HG03442 (cell line): ENCODE data around the gene CHTF18.
"Not testable (repeated sequence)": the region's sequence is repeated elsewhere in the genome, so short reads cannot be mapped to it uniquely, and the experiment has no call there.

Experiments
- ATAC-seq: cut with Tn5 transposase; IDR thresholded peaks from one replicate; pipeline ENCODE4 v1.9.1; 2021; ENCODE audit warnings: mild to moderate bottlenecking, moderate library complexity; ENCODE audit not compliant: unreplicated experiment

The CHTF18 gene

GRCh38 chr16:824601-825000, 36.2 kb downstream of the CHTF18 start:
- ATAC-seq: no peak

GRCh38 chr16:825341-826061, 37.1 kb downstream of the CHTF18 start:
- no peak for ATAC-seq

- ATAC-seq: no peak
Measured at GRCh38 chr16:827513-827912, 39.1 kb downstream of the CHTF18 start.

- ATAC-seq: no peak
Measured at GRCh38 chr16:828891-829290, 40.5 kb downstream of the CHTF18 start.

GRCh38 chr16:830107-830870, 41.9 kb downstream of the CHTF18 start:
- no peak for ATAC-seq

GRCh38 chr16:830871-831570, 42.6 kb downstream of the CHTF18 start:
- no peak for ATAC-seq

- ATAC-seq: no peak
Measured at GRCh38 chr16:831571-832413, 43.4 kb downstream of the CHTF18 start.

- ATAC-seq: no peak
Measured at GRCh38 chr16:832652-833336, 44.4 kb downstream of the CHTF18 start.

GRCh38 chr16:833411-833810, 45.0 kb downstream of the CHTF18 start:
- ATAC-seq: no peak

- ATAC-seq: no peak
Measured at GRCh38 chr16:835373-835772, 47.0 kb downstream of the CHTF18 start.

GRCh38 chr16:836221-836620, 47.8 kb downstream of the CHTF18 start:
- no peak for ATAC-seq

- not testable (repeated sequence) for ATAC-seq
Measured at GRCh38 chr16:836822-837221, 48.4 kb downstream of the CHTF18 start.

GRCh38 chr16:838741-839140, 50.3 kb downstream of the CHTF18 start:
- ATAC-seq: no peak

- no peak for ATAC-seq
Measured at GRCh38 chr16:839643-840408, 51.4 kb downstream of the CHTF18 start.

- no peak for ATAC-seq
Measured at GRCh38 chr16:840561-841454, 52.4 kb downstream of the CHTF18 start.

GRCh38 chr16:841455-842060, 53.1 kb downstream of the CHTF18 start:
- ATAC-seq: no peak

GRCh38 chr16:842061-842476, 53.6 kb downstream of the CHTF18 start:
- ATAC-seq: no peak
